Measurements from ENCODE around the gene USP47. TPM values are rescaled to one million over a fixed set of nuclear protein-coding genes. Genes with fewer than 3 reads are reported as not detected.

Gene USP47
- total and polyA plus RNA-seq, 5 donors from 2014 or later = 35.7 to 79.0 (median 41.8) TPM

DNA sequence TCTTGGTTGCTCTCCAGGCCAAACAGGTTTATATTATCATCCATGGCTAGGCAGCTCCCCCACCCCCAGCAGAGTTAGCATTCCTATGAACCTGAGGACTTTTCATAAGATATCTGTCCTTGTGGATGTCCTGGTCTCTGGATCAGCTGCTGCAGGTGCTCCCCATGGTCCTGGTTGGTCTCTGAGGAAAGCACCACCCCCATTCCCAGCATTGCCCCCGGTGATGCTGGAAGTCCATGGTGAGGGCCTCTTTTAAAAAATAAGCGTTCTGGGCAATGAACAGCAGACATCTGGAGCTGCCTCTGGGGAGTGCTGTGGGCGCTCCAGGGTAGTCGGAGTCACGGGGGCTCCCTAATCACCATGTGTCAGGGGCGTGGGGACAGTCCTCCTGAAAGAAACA is 140.1 kb downstream of the USP47 start:
- H3K9me3 ChIP-seq (ENCODE audit: control insufficient read depth in 2 of 2, low read length in 2 of 2) = no peaks in the 10 kb centered on the region
- H3K4me3 ChIP-seq (ENCODE audit: low read depth, low read length) = no peak overlapping the region
- H3K27me3 ChIP-seq (ENCODE audit: control insufficient read depth, insufficient read depth, low read length) = no peaks in the 10 kb centered on the region
- no peaks in the 10 kb centered on the region for H3K36me3 Mint-ChIP-seq
- H3K27ac Mint-ChIP-seq = no peak overlapping the region
- H3K36me3 ChIP-seq (ENCODE audit: control insufficient read depth, insufficient read depth, low read length) = no peaks in the 10 kb centered on the region
- H3K4me1 ChIP-seq (ENCODE audit: control insufficient read depth, insufficient read depth, low read length, poor library complexity, severe bottlenecking) = no peaks in the 10 kb centered on the region
- H3K27me3 Mint-ChIP-seq = no peaks in the 10 kb centered on the region
- no peak for ATAC-seq (ENCODE audit: low read depth in 2 of 2)
- no peak for DNase-seq
- H3K27ac ChIP-seq (ENCODE audit: insufficient read depth, low read length, poor library complexity, severe bottlenecking) = no peak overlapping the region
- no peak overlapping the region for H3K4me3 Mint-ChIP-seq
- peaks cover 0 to 2% (median 0%) of the 10 kb centered on the region in 7 donors for H3K9me3 Mint-ChIP-seq
- H3K4me1 Mint-ChIP-seq = peaks cover 0 to 2% (median 0%) of the 10 kb centered on the region in 4 donors

DNA sequence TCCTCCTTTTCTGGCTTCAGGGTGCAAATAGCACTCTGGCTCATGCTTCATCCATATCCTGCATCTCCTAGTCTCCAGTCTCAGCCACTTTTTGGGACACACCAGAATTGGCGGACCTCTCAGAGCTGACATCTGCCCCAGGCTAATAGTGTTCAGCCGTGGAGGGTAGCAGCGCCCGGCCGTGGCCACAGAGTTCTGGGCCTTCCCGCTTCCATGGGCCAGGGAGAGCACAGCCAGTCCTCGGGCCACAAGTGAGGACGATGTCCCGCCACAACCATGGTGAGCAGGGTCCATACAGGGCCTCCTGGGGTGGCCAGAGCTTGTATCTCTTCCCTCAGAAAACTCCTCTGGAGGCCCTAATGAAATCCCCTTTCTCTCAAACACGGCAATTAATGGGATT is 140.7 kb downstream of the USP47 start:
- no peak overlapping the region for H3K27ac ChIP-seq (ENCODE audit: insufficient read depth, low read length, poor library complexity, severe bottlenecking)
- peaks cover 0 to 2% (median under 1%) of the 10 kb centered on the region in 4 donors for H3K4me1 Mint-ChIP-seq
- no peaks in the 10 kb centered on the region for H3K36me3 Mint-ChIP-seq
- DNase-seq (no peak), ATAC-seq (ENCODE audit: low read depth in 2 of 2) (no peak)
- no peak overlapping the region for H3K4me3 Mint-ChIP-seq
- no peaks in the 10 kb centered on the region for H3K9me3 ChIP-seq (ENCODE audit: control insufficient read depth in 2 of 2, low read length in 2 of 2)
- no peaks in the 10 kb centered on the region for H3K36me3 ChIP-seq (ENCODE audit: control insufficient read depth, insufficient read depth, low read length)
- no peaks in the 10 kb centered on the region for H3K4me1 ChIP-seq (ENCODE audit: control insufficient read depth, insufficient read depth, low read length, poor library complexity, severe bottlenecking)
- no peaks in the 10 kb centered on the region for H3K27me3 Mint-ChIP-seq
- H3K9me3 Mint-ChIP-seq = peaks cover 0 to 2% (median 0%) of the 10 kb centered on the region in 7 donors
- no peaks in the 10 kb centered on the region for H3K27me3 ChIP-seq (ENCODE audit: control insufficient read depth, insufficient read depth, low read length)
- H3K27ac Mint-ChIP-seq = no peak overlapping the region
- no peak overlapping the region for H3K4me3 ChIP-seq (ENCODE audit: low read depth, low read length)

DNA sequence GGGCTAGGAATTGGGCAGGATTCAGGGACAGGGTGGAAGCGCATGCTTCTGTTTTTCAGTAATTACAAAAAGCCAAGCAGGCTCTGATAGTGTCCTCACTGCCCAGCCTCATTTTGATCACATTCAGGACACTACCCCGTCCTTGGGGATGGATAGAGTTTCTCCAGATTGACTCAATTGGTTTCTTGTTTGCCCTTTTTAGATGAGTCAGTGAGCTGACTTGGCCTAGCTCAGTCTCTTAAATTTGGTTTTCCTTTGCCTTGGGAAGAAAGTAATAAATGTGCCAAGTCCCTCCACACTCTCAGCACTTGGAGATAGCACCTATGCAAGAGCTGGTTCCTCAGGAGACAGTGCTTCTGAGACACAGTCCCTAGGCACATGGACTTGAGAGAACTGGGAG is 141.2 kb downstream of the USP47 start:
- no peaks in the 10 kb centered on the region for H3K27me3 Mint-ChIP-seq
- H3K27ac Mint-ChIP-seq = no peak overlapping the region
- H3K4me3 Mint-ChIP-seq = no peak overlapping the region
- H3K4me1 ChIP-seq (ENCODE audit: control insufficient read depth, insufficient read depth, low read length, poor library complexity, severe bottlenecking) = no peaks in the 10 kb centered on the region
- no peak overlapping the region for H3K27ac ChIP-seq (ENCODE audit: insufficient read depth, low read length, poor library complexity, severe bottlenecking)
- DNase-seq (no peak), ATAC-seq (ENCODE audit: low read depth in 2 of 2) (no peak)
- H3K9me3 Mint-ChIP-seq = peaks cover 0 to 2% (median 0%) of the 10 kb centered on the region in 7 donors
- peaks cover 0 to 6% (median 2%) of the 10 kb centered on the region in 4 donors for H3K4me1 Mint-ChIP-seq
- no peak overlapping the region for H3K4me3 ChIP-seq (ENCODE audit: low read depth, low read length)
- H3K36me3 Mint-ChIP-seq = no peaks in the 10 kb centered on the region
- H3K27me3 ChIP-seq (ENCODE audit: control insufficient read depth, insufficient read depth, low read length) = no peaks in the 10 kb centered on the region
- no peaks in the 10 kb centered on the region for H3K9me3 ChIP-seq (ENCODE audit: control insufficient read depth in 2 of 2, low read length in 2 of 2)
- no peaks in the 10 kb centered on the region for H3K36me3 ChIP-seq (ENCODE audit: control insufficient read depth, insufficient read depth, low read length)

DNA sequence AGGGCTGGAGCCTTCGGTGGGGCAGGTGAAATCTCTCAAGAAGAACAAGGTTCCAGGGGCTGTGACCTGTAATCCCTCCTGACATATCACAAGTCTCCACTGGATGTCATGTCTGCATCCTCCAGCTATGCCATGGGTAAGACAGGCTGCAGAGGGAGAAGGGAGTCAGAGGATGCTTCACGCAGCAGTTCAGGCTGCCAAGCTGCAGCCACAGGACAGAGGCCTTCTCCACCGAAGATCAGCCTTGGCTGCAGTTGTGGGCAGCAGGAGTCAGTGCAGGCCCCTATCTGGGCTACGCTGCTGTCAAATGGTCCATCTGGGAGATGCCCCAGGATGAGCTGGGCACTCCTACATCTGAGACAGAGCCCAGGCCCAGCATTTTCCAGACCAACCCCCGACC is 141.7 kb downstream of the USP47 start:
- H3K27ac ChIP-seq (ENCODE audit: insufficient read depth, low read length, poor library complexity, severe bottlenecking) = no peak overlapping the region
- no peak overlapping the region for H3K27ac Mint-ChIP-seq
- no peaks in the 10 kb centered on the region for H3K27me3 ChIP-seq (ENCODE audit: control insufficient read depth, insufficient read depth, low read length)
- H3K4me1 ChIP-seq (ENCODE audit: control insufficient read depth, insufficient read depth, low read length, poor library complexity, severe bottlenecking) = no peaks in the 10 kb centered on the region
- H3K4me3 Mint-ChIP-seq = no peak overlapping the region
- no peak overlapping the region for H3K4me3 ChIP-seq (ENCODE audit: low read depth, low read length)
- H3K27me3 Mint-ChIP-seq = no peaks in the 10 kb centered on the region
- H3K4me1 Mint-ChIP-seq = peaks cover 0 to 4% (median 2%) of the 10 kb centered on the region in 4 donors
- H3K36me3 Mint-ChIP-seq = no peaks in the 10 kb centered on the region
- DNase-seq = no peak
- peaks cover 0 to 2% (median 0%) of the 10 kb centered on the region in 7 donors for H3K9me3 Mint-ChIP-seq
- H3K36me3 ChIP-seq (ENCODE audit: control insufficient read depth, insufficient read depth, low read length) = no peaks in the 10 kb centered on the region
- no peak for ATAC-seq (ENCODE audit: low read depth in 2 of 2)
- no peaks in the 10 kb centered on the region for H3K9me3 ChIP-seq (ENCODE audit: control insufficient read depth in 2 of 2, low read length in 2 of 2)

DNA sequence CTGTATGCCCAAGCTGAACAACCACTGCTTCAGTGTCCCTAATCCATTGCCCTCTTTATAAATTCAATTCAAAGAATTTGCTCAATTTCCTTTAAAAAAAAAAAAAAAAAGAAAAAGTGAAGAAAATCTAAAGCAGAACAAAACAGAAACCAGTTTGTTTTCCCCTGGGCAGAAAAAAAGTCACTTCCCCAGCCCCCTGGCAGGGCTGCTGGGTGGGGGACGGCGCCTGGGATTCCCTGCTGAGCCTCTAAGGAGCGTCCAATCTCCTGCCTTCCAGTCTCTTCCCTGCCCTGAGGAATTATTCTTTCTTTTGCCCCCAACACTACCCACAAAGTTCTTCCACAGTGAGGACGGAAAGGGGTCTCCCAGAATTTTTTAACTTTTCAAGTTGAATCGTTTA is 142.8 kb downstream of the USP47 start:
- H3K27ac Mint-ChIP-seq = no peak overlapping the region
- H3K36me3 Mint-ChIP-seq = no peaks in the 10 kb centered on the region
- ATAC-seq (ENCODE audit: low read depth in 2 of 2) = no peak
- H3K9me3 Mint-ChIP-seq = peaks cover 0 to 2% (median 0%) of the 10 kb centered on the region in 7 donors
- Histone ChIP-seq H3K4me1 (ENCODE audit: control insufficient read depth, insufficient read depth, low read length, poor library complexity, severe bottlenecking) (no peaks in the 10 kb centered on the region), H3K27ac (ENCODE audit: insufficient read depth, low read length, poor library complexity, severe bottlenecking) (no peak overlapping the region), H3K27me3 (ENCODE audit: control insufficient read depth, insufficient read depth, low read length) (no peaks in the 10 kb centered on the region), H3K9me3 (ENCODE audit: control insufficient read depth in 2 of 2, low read length in 2 of 2) (no peaks in the 10 kb centered on the region), H3K36me3 (ENCODE audit: control insufficient read depth, insufficient read depth, low read length) (no peaks in the 10 kb centered on the region), H3K4me3 (ENCODE audit: low read depth, low read length) (no peak overlapping the region)
- DNase-seq = no peak
- H3K4me1 Mint-ChIP-seq = peaks cover 0 to 4% (median 2%) of the 10 kb centered on the region in 4 donors
- no peaks in the 10 kb centered on the region for H3K27me3 Mint-ChIP-seq
- no peak overlapping the region for H3K4me3 Mint-ChIP-seq

DNA sequence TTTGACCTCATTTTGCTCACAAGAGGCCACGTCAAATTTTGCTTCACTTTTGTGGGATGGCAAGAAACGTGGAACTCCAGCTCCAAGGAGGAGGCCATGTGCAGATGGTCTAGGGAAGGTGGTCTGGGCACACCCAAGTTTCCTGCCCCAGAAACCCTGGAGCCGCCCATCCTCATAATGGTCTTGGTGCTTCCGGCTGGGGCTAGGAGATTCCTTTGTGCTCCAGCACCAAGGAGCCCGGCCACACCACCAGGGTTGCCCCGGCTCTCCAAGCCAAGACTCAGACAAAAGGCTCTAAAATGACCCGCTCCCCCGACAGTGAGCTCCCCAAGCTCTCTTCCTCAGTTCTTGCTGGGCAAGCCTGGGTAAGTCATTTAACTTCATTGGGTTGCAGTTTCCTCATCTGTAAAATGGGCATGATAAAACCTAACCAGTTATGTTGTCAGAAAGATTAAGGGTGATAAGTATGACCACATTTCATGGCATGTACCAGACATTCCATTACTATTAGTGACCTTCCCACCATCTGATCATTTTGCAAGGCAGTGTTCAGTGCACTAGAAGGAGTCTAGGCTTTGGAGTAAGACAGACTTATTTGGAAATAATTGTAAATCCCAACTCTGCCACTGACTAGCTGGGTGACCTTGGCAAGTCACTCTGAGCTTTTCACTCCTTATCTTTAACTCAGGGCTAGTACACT is 143.4 kb downstream of the USP47 start:
- H3K27ac Mint-ChIP-seq = no peak overlapping the region
- H3K9me3 Mint-ChIP-seq = peaks cover 0 to 2% (median 0%) of the 10 kb centered on the region in 7 donors
- ATAC-seq (ENCODE audit: low read depth in 2 of 2) (no peak), DNase-seq (no peak)
- Histone ChIP-seq H3K4me1 (ENCODE audit: control insufficient read depth, insufficient read depth, low read length, poor library complexity, severe bottlenecking) (no peaks in the 10 kb centered on the region), H3K27ac (ENCODE audit: insufficient read depth, low read length, poor library complexity, severe bottlenecking) (no peak overlapping the region), H3K36me3 (ENCODE audit: control insufficient read depth, insufficient read depth, low read length) (no peaks in the 10 kb centered on the region), H3K27me3 (ENCODE audit: control insufficient read depth, insufficient read depth, low read length) (no peaks in the 10 kb centered on the region), H3K9me3 (ENCODE audit: control insufficient read depth in 2 of 2, low read length in 2 of 2) (no peaks in the 10 kb centered on the region), H3K4me3 (ENCODE audit: low read depth, low read length) (no peak overlapping the region)
- H3K27me3 Mint-ChIP-seq = no peaks in the 10 kb centered on the region
- no peaks in the 10 kb centered on the region for H3K36me3 Mint-ChIP-seq
- no peak overlapping the region for H3K4me3 Mint-ChIP-seq
- H3K4me1 Mint-ChIP-seq = peaks cover 0 to 4% (median 2%) of the 10 kb centered on the region in 4 donors

DNA sequence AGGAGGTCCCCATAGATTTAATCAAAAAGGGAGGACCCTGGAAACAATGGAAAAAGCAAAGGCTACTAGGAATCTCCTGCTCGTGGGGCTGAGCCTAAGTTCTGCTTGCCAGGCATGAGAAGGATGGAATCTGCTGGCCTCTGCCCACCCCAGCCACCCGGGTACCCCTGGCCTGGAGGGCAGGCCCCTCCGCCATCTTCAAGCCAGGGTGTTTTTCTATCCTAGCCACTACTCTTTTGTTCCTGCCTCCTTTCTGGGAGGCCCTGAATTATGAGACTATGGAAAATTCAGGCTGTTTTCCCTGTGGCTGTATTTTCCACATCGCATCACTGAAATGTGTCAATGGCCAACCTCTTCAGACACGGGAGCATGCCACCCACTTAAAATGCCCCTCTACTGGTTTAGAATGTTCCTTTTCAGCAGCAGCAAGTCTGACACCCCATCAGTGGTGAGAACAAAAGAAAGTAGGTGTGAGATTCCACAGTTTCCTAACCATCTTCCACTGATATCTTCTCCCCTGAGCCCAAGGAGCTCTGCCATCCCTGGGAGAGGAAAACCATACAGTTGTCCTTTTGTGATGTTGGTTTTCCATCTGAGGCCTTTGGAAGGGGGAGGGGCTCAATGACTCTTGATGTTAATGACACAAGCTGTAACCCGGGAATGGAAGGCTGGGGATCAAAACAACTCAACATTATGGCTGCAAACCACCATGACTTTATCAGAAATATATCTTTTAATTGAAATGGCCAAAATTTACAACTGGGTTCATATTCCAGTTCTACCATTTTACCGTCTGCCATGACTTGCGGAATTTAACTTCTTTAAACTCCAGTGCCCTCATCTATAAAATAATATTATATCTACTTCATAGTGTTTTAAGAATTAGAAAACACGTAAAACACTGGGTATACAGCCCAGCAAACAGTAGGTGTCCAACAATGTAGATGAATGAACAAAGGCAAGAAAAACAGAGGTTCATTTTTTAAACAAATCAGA is 144.5 kb downstream of the USP47 start:
- Histone ChIP-seq H3K36me3 (ENCODE audit: control insufficient read depth, insufficient read depth, low read length) (no peaks in the 10 kb centered on the region), H3K27me3 (ENCODE audit: control insufficient read depth, insufficient read depth, low read length) (peaks cover 3% of the 10 kb centered on the region), H3K9me3 (ENCODE audit: control insufficient read depth in 2 of 2, low read length in 2 of 2) (no peaks in the 10 kb centered on the region), H3K4me3 (ENCODE audit: low read depth, low read length) (no peak overlapping the region), H3K4me1 (ENCODE audit: control insufficient read depth, insufficient read depth, low read length, poor library complexity, severe bottlenecking) (no peaks in the 10 kb centered on the region), H3K27ac (ENCODE audit: insufficient read depth, low read length, poor library complexity, severe bottlenecking) (no peak overlapping the region)
- ATAC-seq (ENCODE audit: low read depth in 2 of 2) (no peak), DNase-seq (no peak)
- H3K36me3 Mint-ChIP-seq = no peaks in the 10 kb centered on the region
- peaks cover 8% of the 10 kb centered on the region for H3K27me3 Mint-ChIP-seq
- H3K4me1 Mint-ChIP-seq = peaks cover 0 to 4% (median 2%) of the 10 kb centered on the region in 4 donors
- H3K27ac Mint-ChIP-seq = no peak overlapping the region
- no peak overlapping the region for H3K4me3 Mint-ChIP-seq
- peaks cover 0 to 2% (median 0%) of the 10 kb centered on the region in 7 donors for H3K9me3 Mint-ChIP-seq
